SK-N-SH (cell line): ENCODE results near the gene KHNYN.

Source experiments
- CTCF ChIP-seq: fragments of 200-600 bp; sonication (generic); IDR thresholded peaks from 2 replicates; pipeline ENCODE4 v1.6.1; 2017; ENCODE audit warnings: antibody characterized with exemption, mild to moderate bottlenecking, moderate library complexity
- EP300 ChIP-seq, 2 experiments: IDR thresholded peaks; 2 replicates each; pipeline versions ENCODE4 v1.4.0 to v1.6.1; 2012; ENCODE audit warnings: borderline replicate concordance in 1 of 2, low read depth in 1 of 2, low read length in 1 of 2
- FOXJ3 ChIP-seq: sonication (generic); formaldehyde crosslinking; IDR thresholded peaks from 2 replicates; pipeline ENCODE4 v1.5.1; 2020; ENCODE audit warnings: mild to moderate bottlenecking, missing genetic modification reagents
- JUND ChIP-seq: IDR thresholded peaks from 2 replicates; pipeline ENCODE4 v1.4.0; 2012
- MAX ChIP-seq: IDR thresholded peaks from 2 replicates; pipeline ENCODE4 v1.4.0; 2012; ENCODE audit warnings: low read depth
- POLR2AphosphoS5 ChIP-seq: IDR thresholded peaks from 2 replicates; pipeline ENCODE4 v1.6.1; 2012; ENCODE audit warnings: low read depth, low read length
- RCOR1 ChIP-seq: fragments of 150-350 bp; IDR thresholded peaks from 2 replicates; pipeline ENCODE4 v1.6.1; 2017; ENCODE audit warnings: antibody characterized with exemption, low read length
- SIN3A ChIP-seq: IDR thresholded peaks from 2 replicates; pipeline ENCODE4 v1.6.1; 2012; ENCODE audit warnings: low read depth, mild to moderate bottlenecking, low read length, moderate library complexity, borderline replicate concordance
- TCF12 ChIP-seq: IDR thresholded peaks from 2 replicates; pipeline ENCODE4 v1.4.0; 2012
- USF2 ChIP-seq: fragments of 150-350 bp; IDR thresholded peaks from 2 replicates; pipeline ENCODE4 v1.6.1; 2017; ENCODE audit warnings: antibody characterized with exemption, low read length, low read depth, borderline replicate concordance
- YY1 ChIP-seq: IDR thresholded peaks from 2 replicates; pipeline ENCODE4 v1.4.0; 2012; ENCODE audit warnings: low read depth, mild to moderate bottlenecking

- no peak for TF ChIP-seq CTCF
- TF ChIP-seq FOXJ3 (CRISPR knock-in tag) = no peak
- TF ChIP-seq JUND = no peak
- no peak for TF ChIP-seq TCF12
- no peak for TF ChIP-seq POLR2AphosphoS5
- TF ChIP-seq EP300 (IDR thresholded peaks at IDR 0.05; ENCODE audit: borderline replicate concordance in 1 of 2, low read depth in 1 of 2, low read length in 1 of 2) = no peak
- no peak for TF ChIP-seq MAX
- no peak for TF ChIP-seq SIN3A
- TF ChIP-seq RCOR1 = no peak
- no peak for TF ChIP-seq YY1
- no peak for TF ChIP-seq USF2
Measured at GRCh38 chr14:24443053-24443665, 13.4 kb downstream of the KHNYN start.
